K562 (cell line): Measurements from ENCODE around the gene CLEC6A. TPM values are rescaled to one million over a fixed set of nuclear protein-coding genes. Genes with fewer than 3 reads are reported as not detected.

Experiments used
- ATAC-seq: fragments of 200-7000 bp; cut with Tn5 transposase; 3 replicates; pipeline ENCODE4 v1.9.1; 2020; ENCODE audit warnings: moderate library complexity
- BruUV-seq: library from RNA; stranded (reverse); fragments of 400-500 nt; replicated peaks from 2 replicates; lab custom pipeline; 2021; lab: Mats Ljungman, UMichigan
- CTCF ChIA-PET: fragments of 300-600 bp; formaldehyde crosslinking; extraction: SDS; loops from one replicate; lab custom pipeline; 2021; ENCODE audit warnings: low intra/inter-chr PET ratio; lab: Yijun Ruan, JAX
- POLR2A ChIA-PET: fragments of 300-600, 350-650 bp; sonication (Branson Sonifier 250); formaldehyde crosslinking; extraction: SDS; loops from one replicate; lab custom pipeline; 2021; ENCODE audit warnings: antibody characterized with exemption, inconsistent platforms; lab: Yijun Ruan, JAX
- DNase-seq, 4 experiments: peaks; one replicate each; pipeline versions ENCODE4 v3.0.0 to v3.0.0-alpha.2; 2011 to 2018; ENCODE audit warnings: low spot score in 3 of 4, mixed read lengths in 3 of 4; ENCODE audit errors: extremely low read depth in 1 of 4
- FAIRE-seq: peaks from 2 replicates; lab custom pipeline; 2011; peaks lifted over from hg19 to GRCh38; lab: Jason Lieb, UNC
- H2AFZ ChIP-seq: 2 replicates; pipeline ENCODE4 v1.6.0; 2011; ENCODE audit warnings: low read depth, low read length, control low read depth, inconsistent platforms
- H3K27ac ChIP-seq: fragments of 200-600 bp; 3 replicates; pipeline ENCODE4 v1.8.0; 2011; ENCODE audit warnings: low read depth, mild to moderate bottlenecking, control low read depth, inconsistent platforms, low read length, moderate library complexity, mixed read lengths; ENCODE audit errors: extremely low read depth
- H3K27me3 ChIP-seq, 2 experiments: fragments of 300-600 bp in 1 of 2; 2 replicates in 1 of 2; 3 replicates in 1 of 2; pipeline versions ENCODE4 v1.6.0 to v1.8.0; 2011; ENCODE audit warnings: inconsistent platforms in 2 of 2, low read length in 2 of 2, mild to moderate bottlenecking in 1 of 2, mixed read lengths in 1 of 2, moderate library complexity in 1 of 2; ENCODE audit not compliant: control insufficient read depth in 2 of 2, insufficient read depth in 2 of 2
- H3K36me3 ChIP-seq: fragments of 300-600 bp; 3 replicates; pipeline ENCODE4 v1.8.0; 2011; ENCODE audit warnings: mild to moderate bottlenecking, low read length, inconsistent platforms; ENCODE audit not compliant: control insufficient read depth, insufficient read depth
- H3K4me1 ChIP-seq, 2 experiments: fragments of 200-600 bp in 1 of 2; replicated peaks in 1 of 2; 2 replicates in 1 of 2; 3 replicates in 1 of 2; pipeline versions ENCODE4 v1.5.1 to v1.8.0; 2011; ENCODE audit warnings: inconsistent platforms in 2 of 2, low read length in 2 of 2, mild to moderate bottlenecking in 1 of 2, mixed read lengths in 1 of 2, moderate library complexity in 1 of 2; ENCODE audit not compliant: control insufficient read depth in 2 of 2, insufficient read depth in 2 of 2
- H3K4me2 ChIP-seq: 2 replicates; pipeline ENCODE4 v1.6.1; 2011; ENCODE audit warnings: low read length, control low read depth, inconsistent platforms, mixed read lengths; ENCODE audit not compliant: insufficient read depth
- H3K4me3 ChIP-seq: fragments of 200-600 bp; sonication (generic), shearing (Covaris generic); 2 replicates; pipeline ENCODE4 v1.5.1; 2016; ENCODE audit warnings: control low read depth, inconsistent platforms
- H3K79me2 ChIP-seq: fragments of 200-600 bp; 3 replicates; pipeline ENCODE4 v1.8.0; 2011; ENCODE audit warnings: low read length, inconsistent platforms; ENCODE audit not compliant: control insufficient read depth, insufficient read depth
- H3K9ac ChIP-seq, 2 experiments: 2 replicates each; pipeline versions ENCODE4 v1.6.0 to v1.6.1; 2011; ENCODE audit warnings: low read depth in 2 of 2, low read length in 2 of 2, control low read depth in 1 of 2, inconsistent platforms in 1 of 2, mild to moderate bottlenecking in 1 of 2, mixed read lengths in 1 of 2; ENCODE audit not compliant: insufficient read depth in 1 of 2
- H3K9me1 ChIP-seq: one replicate; pipeline ENCODE4 v1.6.0; 2011; ENCODE audit warnings: inconsistent platforms, mild to moderate bottlenecking, low read length, moderate library complexity; ENCODE audit not compliant: control insufficient read depth, insufficient read depth
- H3K9me3 ChIP-seq: replicated peaks from 2 replicates; pipeline ENCODE4 v1.5.1; 2011; ENCODE audit warnings: low read depth, low read length, inconsistent platforms; ENCODE audit not compliant: control insufficient read depth, insufficient read depth
- H4K20me1 ChIP-seq: replicated peaks from 2 replicates; pipeline ENCODE4 v1.6.1; 2011; ENCODE audit warnings: low read length, inconsistent platforms, mixed read lengths; ENCODE audit not compliant: control insufficient read depth, insufficient read depth
- CBX3 ChIP-seq, 2 experiments: IDR thresholded peaks; 1 replicate in 1 of 2; 2 replicates in 1 of 2; pipeline ENCODE4 v1.6.1; 2012; ENCODE audit warnings: inconsistent platforms in 2 of 2, low read length in 2 of 2, borderline replicate concordance in 1 of 2, control low read depth in 1 of 2
- CBX8 ChIP-seq: fragments of 200-600 bp; sonication (generic); IDR thresholded peaks from 2 replicates; pipeline ENCODE4 v1.6.1; 2012; ENCODE audit warnings: borderline replicate concordance, mixed run types, low read depth, mild to moderate bottlenecking, moderate library complexity, mixed read lengths, low read length, control low read depth, inconsistent platforms; ENCODE audit not compliant: poor library complexity, severe bottlenecking; ENCODE audit errors: extremely low read depth
- CEBPB ChIP-seq: fragments of 450-650 bp; IDR thresholded peaks from 2 replicates; pipeline ENCODE4 v1.6.1; 2016; ENCODE audit warnings: missing genetic modification characterization, missing compliant biosample characterization
- CHD4 ChIP-seq: fragments of 200-600 bp; sonication (generic); IDR thresholded peaks from 3 replicates; pipeline ENCODE4 v1.6.1; 2012; ENCODE audit warnings: low read depth, mild to moderate bottlenecking, mixed read lengths, low read length, inconsistent platforms; ENCODE audit not compliant: insufficient read depth, insufficient replicate concordance, poor library complexity, severe bottlenecking
- DNMT1 ChIP-seq: fragments of 450-650 bp; IDR thresholded peaks from 2 replicates; pipeline ENCODE4 v1.6.1; 2016; ENCODE audit warnings: antibody characterized with exemption, mild to moderate bottlenecking
- GATAD2A ChIP-seq: fragments of 450-650 bp; IDR thresholded peaks from 2 replicates; pipeline ENCODE4 v1.6.1; 2017
- HDAC6 ChIP-seq: IDR thresholded peaks from 2 replicates; pipeline ENCODE4 v1.6.1; 2012; ENCODE audit warnings: low read depth, mild to moderate bottlenecking, control low read depth, inconsistent platforms, low read length, moderate library complexity
- NR3C1 ChIP-seq: sonication (generic); formaldehyde crosslinking; IDR thresholded peaks from 2 replicates; pipeline ENCODE4 v1.8.1; 2022; ENCODE audit warnings: missing genetic modification reagents
- THAP12 ChIP-seq: fragments of 250-450 bp; sonication (Bioruptor Pico); IDR thresholded peaks from 2 replicates; pipeline ENCODE4 v1.9.0; 2021; ENCODE audit warnings: mild to moderate bottlenecking, inconsistent platforms
- ZBTB1 ChIP-seq: sonication (generic); formaldehyde crosslinking; IDR thresholded peaks from 2 replicates; pipeline ENCODE4 v1.8.1; 2023; ENCODE audit warnings: missing genetic modification reagents, low read depth, mild to moderate bottlenecking, borderline replicate concordance
- ZBTB2 ChIP-seq: fragments of 450-650 bp; IDR thresholded peaks from 2 replicates; pipeline ENCODE4 v1.6.1; 2016; ENCODE audit warnings: antibody characterized with exemption
- ZNF224 ChIP-seq: sonication (generic); formaldehyde crosslinking; IDR thresholded peaks from 2 replicates; pipeline ENCODE4 v1.8.0; 2022; ENCODE audit warnings: mild to moderate bottlenecking, missing genetic modification reagents
- ZNF274 ChIP-seq: IDR thresholded peaks from 2 replicates; pipeline ENCODE4 v1.6.1; 2011; ENCODE audit warnings: low read depth, mild to moderate bottlenecking, low read length, moderate library complexity, borderline replicate concordance
- ZNF766 ChIP-seq: fragments of 200-800 bp; sonication (Bioruptor generic); conservative IDR thresholded peaks from 2 replicates; pipeline ENCODE4 v1.6.1; 2016; ENCODE audit warnings: missing genetic modification characterization, missing compliant biosample characterization
- WGBS: fragments of 100-300 bp; shearing (Covaris generic); methylation state at CpG from one replicate; pipeline ENCODE4 v1.1.6; 2016; ENCODE audit warnings: low coverage, mixed read lengths; ENCODE audit not compliant: insufficient coverage; ENCODE audit errors: missing lambda C conversion rate; 5-methylcytosine and 5-hydroxymethylcytosine counted together
- in situ Hi-C: fragments of 300-500 bp; cut with MboI; formaldehyde crosslinking; loops from 4 replicates; pipeline ENCODE4 v1.15.0; 2018; ENCODE audit warnings: inconsistent platforms, mixed read lengths
- intact Hi-C: fragments of 100-400 bp; cut with micrococcal nuclease; formaldehyde crosslinking; loops from 2 replicates; pipeline ENCODE4 v1.14.2; 2022
- polyA plus RNA-seq, 8 experiments: library from polyadenylated mRNA; depleted of rRNA in 4 of 8; stranded (reverse) in 5 of 8; unstranded in 3 of 8; fragments of >200 nt; fragmentation: Nextera tagmentation in 2 of 8; fragmentation: Illumina TruSeq in 1 of 8; extraction: Ambion mirVana in 2 of 8; extraction: Trizol in 1 of 8; gene quantifications; 2 replicates each; pipeline versions ENCODE4 v1.2.1 to v1.2.3, GENCODE V29; 2011 to 2014; ENCODE audit warnings: inconsistent platforms in 1 of 8, missing spikeins in 1 of 8
- total RNA-seq, 7 experiments: library from RNA; depleted of rRNA in 6 of 7; stranded (reverse); fragments of >200 nt in 6 of 7; fragmentation: Illumina TruSeq in 2 of 7; extraction: Trizol in 2 of 7; gene quantifications; 2 replicates each; pipeline versions ENCODE4 v1.2.1 to v1.2.3, GENCODE V29; 2011 to 2021; ENCODE audit warnings: low replicate concordance in 1 of 7

The CLEC6A gene
- total and polyA plus RNA-seq, 9 of the 15 experiments (the other 6 are each of a cell fraction or from before 2014, with no cell fraction given) = not detected

GRCh38 chr12:8517971-8518370 lies 62.2 kb downstream of the CLEC6A start:
- Histone ChIP-seq H2AFZ (no peak overlapping the region), H3K9ac (no peak overlapping the region), H3K4me1 (no peaks in the 10 kb centered on the region), H3K4me3 (no peak overlapping the region), H3K27me3 (no peaks in the 10 kb centered on the region), H3K4me2 (no peak overlapping the region), H3K27ac (no peak overlapping the region), H4K20me1 (no peaks in the 10 kb centered on the region), H3K9me1 (no peaks in the 10 kb centered on the region), H3K36me3 (no peaks in the 10 kb centered on the region), H3K9me3 (no peaks in the 10 kb centered on the region), H3K79me2 (no peaks in the 10 kb centered on the region)
- DNase-seq (no peak), FAIRE-seq (no peak), ATAC-seq (no peak)
- WGBS = 0% methylated on average over 2 of the region's 2 CpGs
- intact Hi-C loops (no loop called here), in situ Hi-C loops (no loop called here)
- CTCF ChIA-PET = no interaction called here
- BruUV-seq = no TSS peak
- POLR2A ChIA-PET = no interaction called here
- no peak for TF ChIP-seq NR3C1
- TF ChIP-seq DNMT1 = no peak
- TF ChIP-seq ZBTB2 = no peak
- no peak for TF ChIP-seq ZNF766

- intact Hi-C loops = no loop called here
- H2AFZ ChIP-seq = no peak overlapping the region
- H3K4me2 ChIP-seq = no peak overlapping the region
- no peak overlapping the region for H3K4me3 ChIP-seq
- no peaks in the 10 kb centered on the region for H3K9me3 ChIP-seq
- no peaks in the 10 kb centered on the region for H3K4me1 ChIP-seq
- DNase-seq (no peak), ATAC-seq (no peak), FAIRE-seq (no peak)
- ChIA-PET CTCF (no interaction called here), POLR2A (no interaction called here)
- 0% methylated on average over 4 of the region's 4 CpGs for WGBS
- no peak overlapping the region for H3K27ac ChIP-seq
- no peaks in the 10 kb centered on the region for H3K27me3 ChIP-seq
- H3K9me1 ChIP-seq = no peaks in the 10 kb centered on the region
- H3K9ac ChIP-seq = no peak overlapping the region
- in situ Hi-C loops = no loop called here
- no peaks in the 10 kb centered on the region for H4K20me1 ChIP-seq
- H3K79me2 ChIP-seq = no peaks in the 10 kb centered on the region
- BruUV-seq = no TSS peak
- no peaks in the 10 kb centered on the region for H3K36me3 ChIP-seq
- TF ChIP-seq ZNF224 (CRISPR knock-in tag) = no peak
- no peak for TF ChIP-seq CHD4
- no peak for TF ChIP-seq CEBPB (tag)
- no peak for TF ChIP-seq CBX8
- no peak for TF ChIP-seq CBX3 (IDR thresholded peaks at IDR 0.05; ENCODE audit: borderline replicate concordance in 1 of 2, low read length in 2 of 2)
- no peak for TF ChIP-seq THAP12 (CRISPR knock-in tag)
- no peak for TF ChIP-seq GATAD2A
- no peak for TF ChIP-seq HDAC6
- TF ChIP-seq ZNF274 = no peak
- TF ChIP-seq ZBTB1 (CRISPR knock-in tag) = no peak
Observed at GRCh38 chr12:8519171-8519570, 63.4 kb downstream of the CLEC6A start.
